Lower leg skin (tissue), 4 donors: ENCODE measurements around the gene ATP9B. TPM values are rescaled to one million over a fixed set of nuclear protein-coding genes. Genes with fewer than 3 reads are reported as not detected.

Experiments
- DNase-seq, 2 donors: peaks; one replicate each; pipeline ENCODE4 v3.0.0-alpha.2; 2019; ENCODE audit warnings: low spot score in 2 of 2
- H3K4me3 ChIP-seq: fragments of 200-600 bp; sonication (generic); 2 replicates; pipeline ENCODE4 v1.5.1; 2017; ENCODE audit warnings: mild to moderate bottlenecking, low read depth; ENCODE audit not compliant: poor library complexity, severe bottlenecking
- POLR2A ChIP-seq, 2 donors: fragments of 450-650 bp; IDR thresholded peaks; one replicate each; pipeline ENCODE4 v1.6.1; 2016 to 2017; ENCODE audit warnings: antibody characterized with exemption in 2 of 2, mild to moderate bottlenecking in 1 of 2, moderate library complexity in 1 of 2
- WGBS, 2 donors: methylation state at CpG; one replicate each; pipeline ENCODE4 v1.1.5; 2018; 5-methylcytosine and 5-hydroxymethylcytosine counted together
- intact Hi-C: fragments of 100-400 bp; cut with DNase I; formaldehyde crosslinking; loops from one replicate; pipeline ENCODE4 v1.15.0; 2023; ENCODE audit warnings: low total_unique reads
- total RNA-seq, 4 donors: library from RNA; depleted of rRNA; stranded (reverse); fragments of >200 nt; gene quantifications; one replicate each; pipeline ENCODE4 v1.1.0, GENCODE V29; 2016
- TF ChIP-seq, protein P1 (sequence below), 3 donors: fragments of 450-650 bp; IDR thresholded peaks; one replicate each; pipeline ENCODE4 v1.5.1; 2016; ENCODE audit warnings: antibody characterized with exemption in 3 of 3, mild to moderate bottlenecking in 3 of 3, moderate library complexity in 2 of 3

ATP9B gene
- total RNA-seq, 4 donors from 2014 or later, result 19.9 to 39.9 (median 26.0) TPM

DNA sequence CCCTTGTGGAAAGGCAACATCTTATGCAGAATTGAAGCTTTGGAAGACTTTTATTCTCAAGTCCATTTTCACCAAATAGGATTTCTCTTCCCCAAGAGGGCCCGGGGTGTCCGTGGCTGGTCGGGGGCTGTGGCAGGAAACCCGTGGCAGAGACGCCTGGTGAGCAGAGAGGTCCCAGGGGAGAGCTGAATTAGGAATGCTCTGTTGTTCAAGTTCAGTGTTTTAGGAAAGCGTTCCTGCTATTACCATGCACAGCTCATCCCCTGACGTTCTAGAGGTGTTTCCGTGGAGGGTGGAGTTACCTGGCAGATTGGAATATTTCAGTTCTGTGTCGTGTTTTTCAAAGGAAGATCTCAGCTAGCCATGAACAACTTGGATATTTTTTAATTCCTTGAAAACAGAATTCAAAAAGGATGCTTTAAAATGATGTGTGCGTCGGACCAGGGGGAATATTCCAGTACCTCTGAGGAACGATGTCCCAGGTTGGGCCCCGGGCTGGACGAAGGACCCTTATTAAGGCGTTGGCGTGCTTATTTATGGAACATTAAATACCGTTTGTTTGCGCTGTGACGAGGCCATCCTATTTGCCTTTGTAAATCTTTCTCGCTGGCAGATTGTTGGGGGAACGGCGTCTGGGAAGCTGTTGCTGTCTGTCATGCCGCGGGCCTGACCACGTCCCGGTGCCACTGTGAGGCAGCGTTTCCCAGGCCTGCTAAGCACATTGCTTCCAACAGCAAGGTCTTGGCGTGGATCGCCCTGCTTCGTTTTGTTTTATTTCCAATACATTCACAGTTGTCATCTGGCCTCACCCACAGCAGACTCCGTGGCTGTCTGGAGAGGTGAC, 334.8 kb downstream of the ATP9B start:
- no peak overlapping the region for H3K4me3 ChIP-seq
- TF ChIP-seq, protein P1, sequence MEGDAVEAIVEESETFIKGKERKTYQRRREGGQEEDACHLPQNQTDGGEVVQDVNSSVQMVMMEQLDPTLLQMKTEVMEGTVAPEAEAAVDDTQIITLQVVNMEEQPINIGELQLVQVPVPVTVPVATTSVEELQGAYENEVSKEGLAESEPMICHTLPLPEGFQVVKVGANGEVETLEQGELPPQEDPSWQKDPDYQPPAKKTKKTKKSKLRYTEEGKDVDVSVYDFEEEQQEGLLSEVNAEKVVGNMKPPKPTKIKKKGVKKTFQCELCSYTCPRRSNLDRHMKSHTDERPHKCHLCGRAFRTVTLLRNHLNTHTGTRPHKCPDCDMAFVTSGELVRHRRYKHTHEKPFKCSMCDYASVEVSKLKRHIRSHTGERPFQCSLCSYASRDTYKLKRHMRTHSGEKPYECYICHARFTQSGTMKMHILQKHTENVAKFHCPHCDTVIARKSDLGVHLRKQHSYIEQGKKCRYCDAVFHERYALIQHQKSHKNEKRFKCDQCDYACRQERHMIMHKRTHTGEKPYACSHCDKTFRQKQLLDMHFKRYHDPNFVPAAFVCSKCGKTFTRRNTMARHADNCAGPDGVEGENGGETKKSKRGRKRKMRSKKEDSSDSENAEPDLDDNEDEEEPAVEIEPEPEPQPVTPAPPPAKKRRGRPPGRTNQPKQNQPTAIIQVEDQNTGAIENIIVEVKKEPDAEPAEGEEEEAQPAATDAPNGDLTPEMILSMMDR (IDR thresholded peaks at IDR 0.05), result no peak
- TF ChIP-seq POLR2A (IDR thresholded peaks at IDR 0.05), result no peak
- intact Hi-C loops, result no loop called here
- no peak for DNase-seq
- 39 to 47% methylated on average over 31 of the region's 31 CpGs for WGBS, 2 donors

DNA sequence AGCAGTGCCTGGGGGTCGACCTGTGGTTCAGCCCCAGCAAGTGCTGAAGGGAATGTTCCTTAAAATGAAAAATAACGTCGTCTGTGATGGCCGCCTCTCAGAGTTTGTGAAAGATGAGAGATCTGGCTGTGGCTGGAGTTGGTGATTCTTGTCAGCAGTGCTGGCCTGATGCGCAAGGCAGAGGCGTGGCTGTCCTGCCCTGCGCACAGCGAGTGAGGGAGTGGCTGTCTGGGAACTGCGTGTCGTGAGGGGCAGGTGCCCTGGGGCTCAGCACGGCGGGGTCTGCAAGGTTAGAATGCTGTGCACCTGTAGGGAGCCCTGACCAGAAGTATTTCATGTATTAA, 335.3 kb downstream of the ATP9B start:
- 50 to 61% methylated on average over 12 of the region's 12 CpGs for WGBS, 2 donors
- intact Hi-C loops, result no loop called here
- H3K4me3 ChIP-seq, result no peak overlapping the region
- TF ChIP-seq, protein P1 (IDR thresholded peaks at IDR 0.05), result no peak
- no peak for TF ChIP-seq POLR2A (IDR thresholded peaks at IDR 0.05)
- DNase-seq, result no peak

DNA sequence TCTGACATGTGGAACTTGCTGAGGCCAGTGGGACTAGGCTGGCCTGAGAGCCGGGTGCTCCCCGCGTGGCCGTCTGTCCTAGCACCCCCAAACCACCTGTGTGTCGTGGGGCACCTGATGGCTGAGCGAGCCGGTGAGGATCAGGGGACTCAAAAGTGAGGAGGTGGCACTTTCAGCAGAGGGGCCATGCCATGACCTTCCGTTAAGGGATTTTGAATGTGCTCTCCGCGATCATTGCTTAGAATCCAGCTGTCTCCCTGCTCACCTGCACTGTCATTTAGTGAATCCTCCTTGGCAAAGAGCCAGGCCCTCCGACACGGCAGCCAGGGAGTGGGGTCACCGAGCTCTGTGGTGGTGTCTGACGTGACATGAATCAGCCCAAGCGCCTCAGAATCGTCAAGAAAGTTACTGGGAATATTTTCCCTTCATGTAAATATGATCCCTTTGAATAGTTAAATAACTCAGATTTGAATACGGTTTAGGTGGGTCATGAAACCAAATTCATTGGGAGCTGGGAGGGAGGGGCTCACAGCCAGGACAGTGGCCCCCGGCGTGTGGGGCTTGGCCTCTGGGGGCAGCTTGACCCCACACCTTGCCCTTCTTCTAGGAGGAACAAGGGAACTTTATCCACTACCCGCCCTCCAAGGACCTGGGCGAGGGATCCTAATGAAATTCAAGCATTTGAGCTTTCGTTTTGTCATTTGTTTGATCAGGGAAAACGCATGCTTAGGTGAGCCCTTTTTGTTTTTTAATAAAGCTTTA, 336.0 kb downstream of the ATP9B start:
- intact Hi-C loops, result no loop called here
- no peak for TF ChIP-seq POLR2A (IDR thresholded peaks at IDR 0.05)
- TF ChIP-seq, protein P1 (IDR thresholded peaks at IDR 0.05), result no peak
- DNase-seq, result no peak
- WGBS, 2 donors, result 74 to 76% methylated on average over 23 of the region's 23 CpGs
- H3K4me3 ChIP-seq, result no peak overlapping the region

DNA sequence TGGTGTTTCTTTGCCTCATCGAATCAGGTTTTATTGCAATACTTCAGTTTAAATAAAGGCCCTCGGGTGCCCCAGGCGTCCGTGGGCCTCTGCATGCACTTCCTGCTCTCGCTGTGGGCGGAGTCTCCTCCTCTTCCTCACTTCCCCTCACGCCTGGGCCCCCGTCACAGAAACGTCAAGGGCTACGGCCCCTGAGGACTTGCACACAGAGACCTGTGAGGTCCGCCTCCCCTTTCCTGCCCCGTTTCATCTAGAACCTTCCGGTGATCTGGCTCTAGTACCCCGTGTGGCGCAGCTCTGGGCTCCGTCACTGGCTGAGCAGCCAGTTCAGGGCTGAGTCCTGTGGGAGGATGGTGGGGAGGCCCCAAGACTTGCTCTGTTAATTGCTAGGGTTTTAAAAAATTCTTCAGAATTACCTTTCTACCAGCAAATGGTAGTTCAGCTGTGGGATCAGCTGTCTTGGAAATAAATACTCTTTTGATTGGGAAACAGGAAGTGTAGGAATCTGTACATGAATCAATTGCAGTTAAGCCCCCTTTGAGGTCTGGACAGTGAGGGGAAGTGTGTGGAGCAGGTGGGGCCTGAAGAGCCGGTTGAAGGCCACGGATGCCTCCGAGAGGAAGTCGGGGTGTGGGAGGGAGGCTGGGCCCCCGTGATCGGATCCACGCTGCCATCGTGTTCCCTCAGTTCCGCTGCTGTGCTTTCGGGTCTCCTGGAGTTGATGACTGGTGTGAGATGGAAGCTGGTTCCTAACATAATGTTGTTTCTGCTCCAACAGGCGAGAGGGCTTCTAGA, 336.8 kb downstream of the ATP9B start:
- TF ChIP-seq, protein P1 (IDR thresholded peaks at IDR 0.05), result no peak
- TF ChIP-seq POLR2A (IDR thresholded peaks at IDR 0.05), result no peak
- intact Hi-C loops, result no loop called here
- WGBS, 2 donors, result 65 to 75% methylated on average over 27 of the region's 27 CpGs
- peak in 1 of 2 donors; percentile 94 for DNase-seq
- no peak overlapping the region for H3K4me3 ChIP-seq

DNA sequence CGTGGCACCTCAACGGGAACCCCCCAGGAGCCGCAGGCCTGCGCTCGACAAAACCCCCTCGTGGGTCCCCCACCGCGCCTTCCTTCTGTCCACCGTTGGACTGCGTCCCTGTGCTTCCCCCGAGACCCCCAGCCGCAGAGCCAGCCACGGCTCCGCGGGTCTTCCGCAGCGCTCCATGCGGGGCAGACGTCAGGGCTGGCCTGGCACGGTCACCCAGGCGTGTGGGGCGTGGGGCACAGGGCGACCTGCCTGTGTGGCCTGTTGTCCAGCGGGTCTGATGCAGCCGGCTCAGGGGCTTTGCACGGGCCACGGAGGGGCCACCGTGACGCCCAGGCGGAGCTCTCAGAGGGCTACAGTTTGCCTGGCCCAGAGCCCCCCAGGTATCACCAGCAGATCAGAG, 337.5 kb downstream of the ATP9B start:
- no peak for DNase-seq
- intact Hi-C loops, result no loop called here

More for the DNA sequence above, 337.5 kb downstream of the ATP9B start:
- 97 to 98% methylated on average over 22 to 23 of the region's 30 CpGs for WGBS, 2 donors
- no peak overlapping the region for H3K4me3 ChIP-seq
- TF ChIP-seq, protein P1 (IDR thresholded peaks at IDR 0.05), result no peak
- no peak for TF ChIP-seq POLR2A (IDR thresholded peaks at IDR 0.05)
